IMR-90 (cell line): Measurements from ENCODE around the gene FOXN3. TPM values are rescaled to one million over a fixed set of nuclear protein-coding genes. Genes with fewer than 3 reads are reported as not detected.
A peak's percentile ranks its signal among the peaks of the same experiment; 100 is the strongest.

Source experiments
- ATAC-seq: fragments of 200-7000 bp; cut with Tn5 transposase; 2 replicates; pipeline ENCODE4 v1.9.1; 2020; ENCODE audit warnings: low read depth, mild to moderate bottlenecking, moderate library complexity
- BruUV-seq: library from RNA; stranded (reverse); fragments of 400-500 nt; replicated peaks from 2 replicates; lab custom pipeline; 2021; lab: Mats Ljungman, UMichigan
- CTCF ChIA-PET: fragments of 300-600 bp; formaldehyde crosslinking; extraction: SDS; loops from one replicate; lab custom pipeline; 2021; ENCODE audit warnings: antibody characterized with exemption; lab: Yijun Ruan, JAX
- POLR2A ChIA-PET: fragments of 300-600 bp; sonication (Branson Sonifier 250); formaldehyde crosslinking; loops from one replicate; lab custom pipeline; 2022; ENCODE audit warnings: antibody characterized with exemption; ENCODE audit not compliant: unreplicated experiment; lab: Charles Lee
- DNase-seq: peaks from one replicate; pipeline ENCODE4 v3.0.0; 2013
- H2AFZ ChIP-seq: replicated peaks from 2 replicates; pipeline ENCODE3; 2013; ENCODE audit warnings: low read length, mild to moderate bottlenecking; ENCODE audit not compliant: poor library complexity
- H2AK5ac ChIP-seq: 2 replicates; pipeline ENCODE4 v1.6.1; 2013; ENCODE audit warnings: low read depth, low read length, inconsistent platforms
- H2AK9ac ChIP-seq: replicated peaks from 2 replicates; pipeline ENCODE3; 2013; ENCODE audit warnings: mild to moderate bottlenecking, low read depth, low read length, moderate library complexity; ENCODE audit not compliant: poor library complexity
- H2BK120ac ChIP-seq: 2 replicates; pipeline ENCODE4 v1.6.1; 2013; ENCODE audit warnings: low read depth, low read length, inconsistent platforms
- H2BK15ac ChIP-seq: 3 replicates; pipeline ENCODE4 v1.6.1; 2013; ENCODE audit warnings: low read depth, low read length, inconsistent platforms
- H2BK20ac ChIP-seq: 2 replicates; pipeline ENCODE4 v1.6.1; 2013; ENCODE audit warnings: low read depth, mild to moderate bottlenecking, inconsistent platforms, low read length, moderate library complexity
- H2BK5ac ChIP-seq: 2 replicates; pipeline ENCODE4 v1.6.1; 2013; ENCODE audit warnings: mild to moderate bottlenecking, low read depth, low read length, inconsistent platforms; ENCODE audit not compliant: poor library complexity, severe bottlenecking
- H3K14ac ChIP-seq: replicated peaks from 2 replicates; pipeline ENCODE4 v1.6.1; 2013; ENCODE audit warnings: low read depth, low read length, inconsistent platforms
- H3K18ac ChIP-seq: 2 replicates; pipeline ENCODE4 v1.6.1; 2013; ENCODE audit warnings: low read depth, low read length, control low read depth
- H3K23ac ChIP-seq: 2 replicates; pipeline ENCODE4 v1.6.1; 2013; ENCODE audit warnings: low read depth, low read length, inconsistent platforms
- H3K27ac ChIP-seq: 2 replicates; pipeline ENCODE4 v1.5.1; 2013; ENCODE audit warnings: mild to moderate bottlenecking, control low read depth, low read length; ENCODE audit not compliant: insufficient read depth
- H3K27me3 ChIP-seq: 2 replicates; pipeline ENCODE4 v1.6.1; 2013; ENCODE audit warnings: low read length; ENCODE audit not compliant: control insufficient read depth, insufficient read depth
- H3K36me3 ChIP-seq: 2 replicates; pipeline ENCODE4 v1.6.1; 2013; ENCODE audit warnings: low read length, mixed read lengths; ENCODE audit not compliant: control insufficient read depth, insufficient read depth
- H3K4ac ChIP-seq: 2 replicates; pipeline ENCODE4 v1.6.1; 2013; ENCODE audit warnings: low read depth, low read length, inconsistent platforms
- H3K4me1 ChIP-seq: 2 replicates; pipeline ENCODE4 v1.6.1; 2013; ENCODE audit warnings: low read length, mixed read lengths; ENCODE audit not compliant: control insufficient read depth, insufficient read depth
- H3K4me2 ChIP-seq: 2 replicates; pipeline ENCODE4 v1.6.1; 2013; ENCODE audit warnings: low read depth, mild to moderate bottlenecking, control low read depth, low read length, moderate library complexity
- H3K4me3 ChIP-seq: 2 replicates; pipeline ENCODE4 v1.5.1; 2013; ENCODE audit warnings: low read depth, mild to moderate bottlenecking, control low read depth, low read length, moderate library complexity; ENCODE audit not compliant: insufficient read depth
- H3K56ac ChIP-seq: 2 replicates; pipeline ENCODE4 v1.6.1; 2013; ENCODE audit warnings: low read length, inconsistent platforms; ENCODE audit not compliant: insufficient read depth; ENCODE audit errors: extremely low read depth
- H3K79me1 ChIP-seq, 2 experiments: 2 replicates each; pipeline ENCODE4 v1.6.1; 2013; ENCODE audit warnings: low read length in 2 of 2, inconsistent platforms in 1 of 2, low read depth in 1 of 2
- H3K9ac ChIP-seq: 2 replicates; pipeline ENCODE4 v1.6.1; 2013; ENCODE audit warnings: low read depth, low read length, control low read depth
- H3K9me1 ChIP-seq: 2 replicates; pipeline ENCODE4 v1.6.1; 2013; ENCODE audit warnings: low read length, inconsistent platforms; ENCODE audit not compliant: insufficient read depth
- H3K9me3 ChIP-seq: 2 replicates; pipeline ENCODE4 v1.6.1; 2013; ENCODE audit warnings: low read length; ENCODE audit not compliant: control insufficient read depth, insufficient read depth
- H4K20me1 ChIP-seq: 2 replicates; pipeline ENCODE4 v1.6.1; 2013; ENCODE audit warnings: low read length, inconsistent platforms; ENCODE audit not compliant: insufficient read depth
- H4K5ac ChIP-seq: 2 replicates; pipeline ENCODE4 v1.6.1; 2013; ENCODE audit warnings: mild to moderate bottlenecking, low read depth, low read length, control low read depth
- H4K8ac ChIP-seq, 2 experiments: 2 replicates each; pipeline ENCODE4 v1.6.1; 2013; ENCODE audit warnings: low read depth in 2 of 2, low read length in 2 of 2, control low read depth in 1 of 2, inconsistent platforms in 1 of 2
- H4K91ac ChIP-seq: 2 replicates; pipeline ENCODE4 v1.6.1; 2013; ENCODE audit warnings: low read depth, low read length, inconsistent platforms; ENCODE audit not compliant: insufficient read depth
- BHLHE40 ChIP-seq: fragments of 150-350 bp; IDR thresholded peaks from 2 replicates; pipeline ENCODE4 v1.6.1; 2016; ENCODE audit warnings: mild to moderate bottlenecking, low read depth, low read length
- CEBPB ChIP-seq: IDR thresholded peaks from 2 replicates; pipeline ENCODE4 v1.6.1; 2012; ENCODE audit warnings: low read depth, low read length, improper control_type of control experiment
- CHD1 ChIP-seq: IDR thresholded peaks from 2 replicates; pipeline ENCODE4 v1.6.1; 2012; ENCODE audit warnings: low read depth, low read length, improper control_type of control experiment
- CTCF ChIP-seq: conservative IDR thresholded peaks from 2 replicates; pipeline ENCODE4 v1.5.1; 2012; ENCODE audit warnings: mild to moderate bottlenecking, low read depth, low read length, improper control_type of control experiment
- ELK1 ChIP-seq: fragments of 150-350 bp; IDR thresholded peaks from 2 replicates; pipeline ENCODE4 v1.6.1; 2016; ENCODE audit warnings: low read depth, mild to moderate bottlenecking, low read length, moderate library complexity, borderline replicate concordance
- FOS ChIP-seq: fragments of 150-350 bp; IDR thresholded peaks from 2 replicates; pipeline ENCODE4 v1.6.1; 2016; ENCODE audit warnings: low read depth, low read length
- MAFK ChIP-seq: IDR thresholded peaks from 2 replicates; pipeline ENCODE4 v1.6.1; 2012; ENCODE audit warnings: low read depth, low read length, improper control_type of control experiment
- MAZ ChIP-seq: IDR thresholded peaks from 2 replicates; pipeline ENCODE4 v1.6.1; 2012; ENCODE audit warnings: low read depth, mild to moderate bottlenecking, low read length, improper control_type of control experiment, moderate library complexity, borderline replicate concordance
- MXI1 ChIP-seq: IDR thresholded peaks from 2 replicates; pipeline ENCODE4 v1.6.1; 2012; ENCODE audit warnings: low read depth, mild to moderate bottlenecking, low read length, moderate library complexity, borderline replicate concordance
- POLR2A ChIP-seq: IDR thresholded peaks from 2 replicates; pipeline ENCODE4 v1.6.1; 2012; ENCODE audit warnings: mild to moderate bottlenecking, low read depth, low read length
- RAD21 ChIP-seq: IDR thresholded peaks from 2 replicates; pipeline ENCODE4 v1.6.1; 2012; ENCODE audit warnings: low read length, improper control_type of control experiment
- RFX5 ChIP-seq: IDR thresholded peaks from 2 replicates; pipeline ENCODE4 v1.8.0; 2012; ENCODE audit warnings: low read depth, mild to moderate bottlenecking, low read length, moderate library complexity
- SMC3 ChIP-seq: fragments of 150-350 bp; IDR thresholded peaks from 2 replicates; pipeline ENCODE4 v1.6.1; 2016; ENCODE audit warnings: low read depth, mild to moderate bottlenecking, antibody characterized with exemption, low read length, moderate library complexity
- USF2 ChIP-seq: fragments of 150-350 bp; IDR thresholded peaks from 2 replicates; pipeline ENCODE4 v1.6.1; 2017; ENCODE audit warnings: mild to moderate bottlenecking, antibody characterized with exemption, low read length, low read depth
- WGBS, 2 experiments: methylation state at CpG; one replicate each; pipeline versions ENCODE4 v1.1.5 to v1.1.7; 2013; ENCODE audit warnings: missing lambda C conversion rate in 2 of 2; ENCODE audit not compliant: insufficient read length in 1 of 2; ENCODE audit errors: extremely low coverage in 2 of 2; 5-methylcytosine and 5-hydroxymethylcytosine counted together
- dilution Hi-C: fragments of 300-500 bp; cut with HindIII; formaldehyde crosslinking; loops from one replicate; pipeline ENCODE4 v1.14.3; 2018; ENCODE audit warnings: low sequenced_read_pairs; ENCODE audit not compliant: unreplicated experiment
- in situ Hi-C: fragments of 300-500 bp; cut with MboI; formaldehyde crosslinking; loops from 3 replicates; pipeline ENCODE4 v1.14.3; 2019; ENCODE audit warnings: low sequenced_read_pairs, inconsistent platforms, mixed read lengths
- intact Hi-C: fragments of 100-400 bp; cut with micrococcal nuclease; formaldehyde crosslinking; loops from 2 replicates; pipeline ENCODE4 v1.10.0; 2022
- polyA plus RNA-seq, 3 experiments: library from polyadenylated mRNA; depleted of rRNA; stranded (reverse); fragments of >200 nt; gene quantifications; 2 replicates each; pipeline ENCODE4 v1.2.3, GENCODE V29; 2012; ENCODE audit warnings: low replicate concordance in 1 of 3
- total RNA-seq: library from RNA; depleted of rRNA; stranded (reverse); fragments of >200 nt; gene quantifications from 2 replicates; pipeline ENCODE4 v1.2.3, GENCODE V29; 2012

Gene FOXN3
- total and polyA plus RNA-seq, 2 of the 4 experiments (the other 2 are of a cell fraction) = 22.6 to 33.7 TPM

GRCh38 chr14:89138846-89139245, 278.2 kb downstream of the FOXN3 start:
- Histone ChIP-seq H3K79me1 (no peaks in the 10 kb centered on the region), H3K4me2 (no peak overlapping the region), H2BK15ac (no peak overlapping the region), H4K8ac (no peak overlapping the region), H2BK5ac (no peak overlapping the region), H4K20me1 (no peaks in the 10 kb centered on the region), H2AK9ac (peak overlapping the region; percentile 56), H3K56ac (no peak overlapping the region), H3K4me1 (peaks cover 7% of the 10 kb centered on the region), H3K27me3 (no peaks in the 10 kb centered on the region), H4K91ac (no peak overlapping the region), H3K18ac (no peak overlapping the region), H2BK20ac (no peak overlapping the region), H3K36me3 (no peaks in the 10 kb centered on the region), H3K14ac (no peak overlapping the region), H3K27ac (no peak overlapping the region), H3K9ac (no peak overlapping the region), H4K5ac (no peak overlapping the region), H3K9me3 (no peaks in the 10 kb centered on the region), H2BK120ac (no peak overlapping the region), H3K9me1 (peaks cover 10% of the 10 kb centered on the region), H3K4ac (peak overlapping the region; percentile 12; the same call in 1 of the 2 replicates), H3K4me3 (no peak overlapping the region), H3K23ac (no peak overlapping the region), H2AK5ac (peak overlapping the region; percentile 7), H2AFZ (peak overlapping the region; percentile 19)
- CTCF ChIA-PET = no interaction called here
- ATAC-seq = no peak
- in situ Hi-C loops = no loop called here
- no TSS peak for BruUV-seq
- no peak for DNase-seq
- TF ChIP-seq CHD1 = no peak
- no peak for TF ChIP-seq CTCF
- TF ChIP-seq BHLHE40 = no peak
- no peak for TF ChIP-seq SMC3
- TF ChIP-seq ELK1 = no peak
- no peak for TF ChIP-seq USF2
- TF ChIP-seq MAZ = no peak
- TF ChIP-seq MXI1 = no peak
- TF ChIP-seq POLR2A = no peak
- TF ChIP-seq FOS = no peak
- no peak for TF ChIP-seq RAD21
- TF ChIP-seq MAFK = no peak
- TF ChIP-seq CEBPB = no peak
- TF ChIP-seq RFX5 = no peak
- POLR2A ChIA-PET = no interaction called here
- dilution Hi-C loops = no loop called here
- whole genome bisulfite sequencing, 2 experiments = no CpG with 5 or more reads among the region's 7 CpGs
- intact Hi-C loops = no loop called here
